ENCODE results near the gene CIDEB. TPM values are rescaled to one million over a fixed set of nuclear protein-coding genes. Genes with fewer than 3 reads are reported as not detected.
A peak's percentile ranks its signal among the peaks of the same experiment; 100 is the strongest.

The CIDEB gene
- total RNA-seq, 2 donors from 2014 or later = 10.1 to 10.8 TPM

GRCh38 chr14:24261256-24261968 lies 46.4 kb downstream of the CIDEB start:
- intact Hi-C loops (cut with DNase I) = no loop called here
- peak; percentile 47 for DNase-seq (ENCODE audit: low spot score)

GRCh38 chr14:24260780-24261157 lies 47.0 kb downstream of the CIDEB start:
- DNase-seq (ENCODE audit: low spot score) = peak; percentile 31
- intact Hi-C loops (cut with DNase I) = no loop called here

GRCh38 chr14:24260026-24260779 lies 47.6 kb downstream of the CIDEB start:
- DNase-seq (ENCODE audit: low spot score) = peak; percentile 62
- intact Hi-C loops (cut with DNase I) = no loop called here

DNA sequence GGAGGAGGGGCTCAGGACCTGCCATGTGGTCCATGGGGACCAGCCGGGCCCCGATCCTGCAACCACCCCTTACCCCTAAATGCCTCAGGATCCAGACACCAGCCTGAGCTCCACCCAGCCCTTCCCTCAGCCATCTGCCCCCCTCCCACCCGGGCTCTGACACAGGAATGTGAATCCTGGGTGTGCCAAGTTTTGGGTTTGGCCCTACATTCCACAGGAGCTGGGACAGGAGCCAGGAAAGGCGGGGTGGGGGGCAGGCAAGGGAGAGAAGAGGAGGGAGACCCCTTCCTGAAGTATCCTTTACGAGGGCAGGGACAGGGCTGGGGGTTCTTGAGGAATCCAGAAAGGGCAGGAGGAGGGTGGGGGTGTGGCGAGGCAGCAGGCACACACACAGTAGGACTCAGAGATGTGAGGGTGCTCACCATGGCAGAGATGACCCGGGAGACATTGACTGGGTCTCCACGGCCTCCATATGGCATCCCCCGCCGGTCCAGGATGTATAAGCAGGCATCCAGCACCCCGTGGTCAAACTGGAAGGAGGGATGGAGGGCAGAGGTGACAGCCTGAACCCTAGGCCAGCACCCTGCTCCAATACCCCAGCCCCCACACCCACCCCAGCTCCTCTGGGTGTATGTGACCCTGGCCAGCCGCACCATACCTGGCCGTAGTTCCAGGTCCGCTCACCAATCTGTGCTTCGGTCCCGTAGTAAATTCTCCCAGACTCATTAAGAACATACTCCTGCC lies 48.3 kb downstream of the CIDEB start:
- DNase-seq (ENCODE audit: low spot score) = peak; percentile 72
- intact Hi-C loops (cut with DNase I) = loop anchor here in 1 of 2 donors (10.0 kb wide), 1 partner anchor 45 kb away; the partner anchor contains the start of gene CIDEB

DNA sequence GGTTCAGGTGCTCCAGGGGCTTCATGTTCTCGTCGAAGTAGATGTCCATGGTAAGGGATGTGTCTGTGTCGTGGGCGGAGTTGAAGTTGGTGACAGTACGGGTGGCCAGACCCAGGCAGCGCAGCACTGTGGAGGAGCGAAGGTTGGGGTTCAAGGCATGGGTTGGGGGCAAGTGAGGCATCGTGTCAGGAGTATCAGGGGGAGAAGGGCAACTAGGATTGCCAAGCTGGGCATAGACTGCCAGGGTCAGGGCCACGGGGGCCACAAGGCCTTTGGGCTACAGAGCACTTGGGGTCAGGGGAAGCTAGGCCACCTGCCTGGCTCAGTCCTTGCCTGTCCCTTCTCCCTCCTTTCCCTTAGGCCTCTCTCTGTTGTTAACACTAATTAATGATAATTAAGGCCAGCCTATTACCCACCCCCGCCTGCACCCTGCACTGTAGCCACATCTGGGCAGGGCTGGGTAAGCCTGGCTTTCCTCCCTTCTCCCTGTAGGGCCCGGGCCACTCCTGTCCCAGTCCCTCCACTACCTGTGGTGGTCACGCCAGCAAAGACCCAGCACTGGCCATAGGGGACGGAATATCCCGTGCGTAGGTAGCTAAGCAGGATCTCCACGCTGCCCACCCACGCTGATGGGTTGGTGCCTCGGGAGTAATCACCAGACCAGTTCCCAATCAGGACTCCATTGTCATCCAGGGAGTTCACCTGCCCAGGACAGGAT lies 49.1 kb downstream of the CIDEB start:
- peak; percentile 67 for DNase-seq (ENCODE audit: low spot score)
- intact Hi-C loops (cut with DNase I) = loop anchor here in 1 of 2 donors (10.0 kb wide), 1 partner anchor 46 kb away; the partner anchor contains the start of gene CIDEB

DNA sequence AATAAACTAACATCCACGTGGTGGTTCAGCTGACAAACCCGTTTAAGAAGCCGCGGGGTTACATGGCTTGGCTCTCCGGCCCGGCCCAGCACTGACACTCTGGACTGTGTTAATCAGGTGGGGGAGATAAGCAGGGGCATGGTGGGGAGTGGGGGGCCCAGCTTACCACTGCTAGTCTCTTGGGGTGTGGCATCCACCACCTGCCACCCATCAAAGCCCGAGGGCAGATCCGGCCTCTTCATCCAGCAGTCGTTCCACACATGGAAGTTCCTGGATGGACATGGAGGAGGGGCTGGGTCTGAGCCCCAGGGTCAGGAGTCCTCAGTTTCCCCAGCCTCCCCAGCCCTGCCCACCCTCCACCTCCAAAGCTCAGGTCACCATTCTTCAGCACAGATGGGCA lies 49.7 kb downstream of the CIDEB start:
- intact Hi-C loops (cut with DNase I) = loop anchor here in 1 of 2 donors (10.0 kb wide), 1 partner anchor 47 kb away; the partner anchor contains the start of gene CIDEB
- peak; percentile 74 for DNase-seq (ENCODE audit: low spot score)

GRCh38 chr14:24256960-24257359 lies 50.8 kb downstream of the CIDEB start:
- intact Hi-C loops (cut with DNase I) = loop anchor here in 1 of 2 donors (10.0 kb wide), 1 partner anchor 48 kb away; the partner anchor contains the start of gene CIDEB
- DNase-seq (ENCODE audit: low spot score) = peak; percentile 60

DNA sequence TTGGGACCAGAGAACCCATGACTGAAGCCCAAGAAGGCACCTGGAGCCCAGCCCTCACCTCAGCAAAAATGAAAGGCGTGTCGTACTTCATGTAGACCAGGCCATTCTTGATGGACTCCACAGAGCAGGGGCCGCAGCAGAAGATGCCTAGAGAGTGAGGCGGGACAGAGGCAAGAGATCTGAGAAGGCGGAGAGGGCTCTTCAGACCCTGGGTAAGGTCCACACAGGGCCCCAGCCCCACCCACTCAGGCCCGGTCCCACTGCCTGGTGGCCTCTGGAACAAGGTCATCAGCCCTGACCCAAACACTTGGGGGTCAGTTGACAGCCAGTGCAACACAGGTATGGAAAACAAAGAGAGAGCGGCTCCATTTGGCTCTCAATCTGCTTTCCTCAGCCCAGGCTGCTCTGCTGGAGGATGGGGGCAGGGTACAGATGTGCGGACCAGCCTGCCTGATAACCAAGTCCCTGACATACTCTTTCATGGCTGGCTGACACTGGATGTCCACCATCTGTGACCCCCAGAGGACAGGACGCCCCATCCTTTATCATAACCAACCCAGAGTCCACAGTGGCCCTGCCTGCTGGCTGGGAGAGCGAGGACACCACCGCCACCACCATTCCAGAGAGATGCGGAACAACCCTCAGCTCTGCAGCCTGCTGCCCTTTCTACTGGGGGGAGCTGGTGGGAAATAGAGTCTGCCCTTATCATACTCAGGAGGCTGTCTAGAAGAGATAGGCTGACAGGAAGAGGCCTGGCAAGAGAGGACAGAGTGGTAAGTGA lies 51.7 kb downstream of the CIDEB start:
- intact Hi-C loops (cut with DNase I) = loop anchor here in 1 of 2 donors (10.0 kb wide), 1 partner anchor 49 kb away; the partner anchor contains the start of gene CIDEB

GRCh38 chr14:24255438-24255837 lies 52.3 kb downstream of the CIDEB start:
- peak; percentile 60 for DNase-seq (ENCODE audit: low spot score)
- intact Hi-C loops (cut with DNase I) = loop anchor here in 1 of 2 donors (10.0 kb wide), 1 partner anchor 49 kb away; the partner anchor contains the start of gene CIDEB

More for the DNA sequence above, 51.7 kb downstream of the CIDEB start:
- DNase-seq (ENCODE audit: low spot score) = peak; percentile 68

Other genes with a start within 250 kb of the CIDEB start
- gene CPNE6, start 236.4 kb downstream of the CIDEB start, total RNA-seq = 1 to 10 TPM in 1 of 2 donors, under 1 TPM in 1; 0.32 to 1.3 TPM
- gene PCK2, start 213.7 kb downstream of the CIDEB start, total RNA-seq = 10 to 100 TPM; 18.8 to 27.4 TPM
- 10 to 100 TPM; 32.2 to 37.1 TPM for gene DCAF11, start 193.2 kb downstream of the CIDEB start, total RNA-seq
- gene NRL, start 193.0 kb downstream of the CIDEB start, total RNA-seq = 1 to 10 TPM; 1.1 to 1.4 TPM
- gene FITM1, start 177.3 kb downstream of the CIDEB start, total RNA-seq = under 1 TPM in 1 of 2 donors, not detected in 1; 0.38 TPM
- gene PSME1, start 171.8 kb downstream of the CIDEB start, total RNA-seq = 100 to 1,000 TPM; 114 to 119 TPM
- gene EMC9, start 166.4 kb downstream of the CIDEB start, total RNA-seq = 10 to 100 TPM; 10.9 to 14.2 TPM
- 10 to 100 TPM; 72.6 to 97.7 TPM for gene PSME2, start 161.4 kb downstream of the CIDEB start, total RNA-seq
- gene RNF31, start 160.5 kb downstream of the CIDEB start, total RNA-seq = 10 to 100 TPM; 34.9 to 53.7 TPM
- 10 to 100 TPM; 53.7 to 92.4 TPM for gene IRF9, start 146.7 kb downstream of the CIDEB start, total RNA-seq
- gene REC8, start 135.9 kb downstream of the CIDEB start, total RNA-seq = 1 to 10 TPM; 8.0 to 9.4 TPM
- gene IPO4, start 119.2 kb downstream of the CIDEB start, total RNA-seq = 10 to 100 TPM; 24.9 to 30.6 TPM
- gene TM9SF1, start 112.5 kb downstream of the CIDEB start, total RNA-seq = 10 to 100 TPM; 30.1 to 35.2 TPM
- gene TSSK4, start 102.3 kb downstream of the CIDEB start, total RNA-seq = not detected
- 10 to 100 TPM; 41.8 to 42.7 TPM for gene CHMP4A, start 94.5 kb downstream of the CIDEB start, total RNA-seq
- 10 to 100 TPM; 22.1 to 23.1 TPM for gene MDP1, start 91.9 kb downstream of the CIDEB start, total RNA-seq
- 100 to 1,000 TPM; 121 to 125 TPM for gene NEDD8, start 75.6 kb downstream of the CIDEB start, total RNA-seq
- gene GMPR2, start 75.0 kb downstream of the CIDEB start, total RNA-seq = 10 to 100 TPM; 34.4 to 42.0 TPM
- 10 to 100 TPM; 77.8 to 85.1 TPM for gene TINF2, start 65.4 kb downstream of the CIDEB start, total RNA-seq
- 1 to 10 TPM in 1 of 2 donors, under 1 TPM in 1; 0.14 to 1.7 TPM for gene TGM1, start 44.8 kb downstream of the CIDEB start, total RNA-seq
- gene RABGGTA, start 36.4 kb downstream of the CIDEB start, total RNA-seq = 10 to 100 TPM; 14.5 to 17.3 TPM
- 10 to 100 TPM; 14.0 to 17.9 TPM for gene DHRS1, start 8.2 kb downstream of the CIDEB start, total RNA-seq
- 10 to 100 TPM; 19.2 to 20.9 TPM for gene NOP9, start 8.1 kb downstream of the CIDEB start, total RNA-seq
- 1 to 10 TPM; 2.5 to 4.0 TPM for gene LTB4R2, start 2.2 kb upstream of the CIDEB start, total RNA-seq
- gene LTB4R, start 3.5 kb upstream of the CIDEB start, total RNA-seq = 1 to 10 TPM; 5.6 TPM
- 10 to 100 TPM; 35.2 to 36.0 TPM for gene ADCY4, start 27.1 kb upstream of the CIDEB start, total RNA-seq
- 1 to 10 TPM; 8.5 to 9.2 TPM for gene RIPK3, start 32.0 kb upstream of the CIDEB start, total RNA-seq
- 10 to 100 TPM; 75.1 to 87.2 TPM for gene NFATC4, start 60.2 kb upstream of the CIDEB start, total RNA-seq
- 10 to 100 TPM; 13.1 to 15.1 TPM for gene NYNRIN, start 91.0 kb upstream of the CIDEB start, total RNA-seq
- gene CBLN3, start 121.7 kb upstream of the CIDEB start, total RNA-seq = 1 to 10 TPM; 3.5 to 4.2 TPM
- 10 to 100 TPM; 41.4 to 41.8 TPM for gene KHNYN, start 122.0 kb upstream of the CIDEB start, total RNA-seq
- gene SDR39U1, start 134.8 kb upstream of the CIDEB start, total RNA-seq = 10 to 100 TPM; 31.6 to 36.4 TPM
- 1 to 10 TPM in 1 of 2 donors, under 1 TPM in 1; 0.71 to 2.4 TPM for gene CMA1, start 200.3 kb upstream of the CIDEB start, total RNA-seq

Data from posterior vena cava (tissue), 2 donors.